ENCODE measurements around the gene CRAT. TPM values are rescaled to one million over a fixed set of nuclear protein-coding genes. Genes with fewer than 3 reads are reported as not detected.

The CRAT gene
- total RNA-seq, 2 experiments from 2014 or later: 1.8 to 6.5 TPM

DNA sequence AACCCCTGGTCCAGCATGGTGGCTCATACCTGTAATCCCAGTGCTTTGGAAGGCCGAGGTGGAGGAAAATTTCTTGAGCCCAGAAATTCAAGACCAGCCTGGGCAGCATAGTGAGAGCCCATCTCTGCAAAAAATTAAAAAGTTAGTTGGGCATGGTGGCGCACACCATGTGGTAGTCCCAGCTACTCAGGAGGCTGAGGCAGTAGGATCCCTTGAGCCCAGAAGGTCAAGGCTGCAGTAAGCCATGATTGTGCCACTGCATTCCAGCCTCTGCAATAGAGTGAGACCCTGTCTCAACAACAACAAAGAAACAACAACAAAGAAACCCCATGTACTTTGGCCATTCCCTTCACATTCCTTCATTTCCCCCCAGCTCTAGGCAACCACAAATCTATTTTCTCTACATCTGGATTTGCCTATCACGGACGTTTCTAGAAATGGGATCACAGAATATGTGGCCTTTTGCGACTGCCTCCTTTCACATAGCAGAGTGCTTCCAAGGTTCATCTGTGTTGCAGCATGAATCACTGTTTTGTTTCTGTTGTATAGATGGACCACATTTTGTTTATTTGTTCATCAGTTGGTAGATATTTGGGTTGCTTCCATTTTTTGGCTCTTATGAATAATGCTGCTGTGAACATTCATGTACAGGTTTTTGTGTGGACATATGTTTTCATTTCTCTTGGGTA, 56.3 kb downstream of the CRAT start:
- H3K4me3 ChIP-seq (ENCODE audit: low read depth, low read length, poor library complexity, severe bottlenecking): no peak overlapping the region
- no peak overlapping the region for H3K27ac ChIP-seq (ENCODE audit: low read depth, low read length, poor library complexity, severe bottlenecking)
- peaks cover 37% of the 10 kb centered on the region for H3K36me3 ChIP-seq (ENCODE audit: insufficient read depth, low read length)
- TF ChIP-seq, protein P1, sequence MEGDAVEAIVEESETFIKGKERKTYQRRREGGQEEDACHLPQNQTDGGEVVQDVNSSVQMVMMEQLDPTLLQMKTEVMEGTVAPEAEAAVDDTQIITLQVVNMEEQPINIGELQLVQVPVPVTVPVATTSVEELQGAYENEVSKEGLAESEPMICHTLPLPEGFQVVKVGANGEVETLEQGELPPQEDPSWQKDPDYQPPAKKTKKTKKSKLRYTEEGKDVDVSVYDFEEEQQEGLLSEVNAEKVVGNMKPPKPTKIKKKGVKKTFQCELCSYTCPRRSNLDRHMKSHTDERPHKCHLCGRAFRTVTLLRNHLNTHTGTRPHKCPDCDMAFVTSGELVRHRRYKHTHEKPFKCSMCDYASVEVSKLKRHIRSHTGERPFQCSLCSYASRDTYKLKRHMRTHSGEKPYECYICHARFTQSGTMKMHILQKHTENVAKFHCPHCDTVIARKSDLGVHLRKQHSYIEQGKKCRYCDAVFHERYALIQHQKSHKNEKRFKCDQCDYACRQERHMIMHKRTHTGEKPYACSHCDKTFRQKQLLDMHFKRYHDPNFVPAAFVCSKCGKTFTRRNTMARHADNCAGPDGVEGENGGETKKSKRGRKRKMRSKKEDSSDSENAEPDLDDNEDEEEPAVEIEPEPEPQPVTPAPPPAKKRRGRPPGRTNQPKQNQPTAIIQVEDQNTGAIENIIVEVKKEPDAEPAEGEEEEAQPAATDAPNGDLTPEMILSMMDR (conservative IDR thresholded peaks at IDR 0.05; ENCODE audit: low read length): no peak
- no peak for TF ChIP-seq EZH2phosphoT487 (IDR thresholded peaks at IDR 0.05; ENCODE audit: borderline replicate concordance, low read depth, low read length)
- BruUV-seq (replicated peaks): no TSS peak
- no peak overlapping the region for H3K4me2 ChIP-seq (ENCODE audit: low read length)
- H4K20me1 ChIP-seq (ENCODE audit: insufficient read depth, low read length): no peaks in the 10 kb centered on the region
- ChIA-PET CTCF (ENCODE audit: unreplicated experiment) (no interaction called here), POLR2A (no interaction called here)
- no peaks in the 10 kb centered on the region for H3K9me3 ChIP-seq (ENCODE audit: low read length)
- H3K9me2 ChIP-seq (ENCODE audit: insufficient read depth, low read length): no peaks in the 10 kb centered on the region
- H3K4me1 ChIP-seq (ENCODE audit: insufficient read depth, low read length, poor library complexity, severe bottlenecking): no peaks in the 10 kb centered on the region
- DNase-seq (ENCODE audit: low spot score): no peak
- no peaks in the 10 kb centered on the region for H3K79me2 ChIP-seq (ENCODE audit: insufficient read depth, low read depth, low read length)
- intact Hi-C loops (cut with micrococcal nuclease; ENCODE audit: unreplicated experiment): no loop called here
- no peak overlapping the region for H2AFZ ChIP-seq (ENCODE audit: low read length)

DNA sequence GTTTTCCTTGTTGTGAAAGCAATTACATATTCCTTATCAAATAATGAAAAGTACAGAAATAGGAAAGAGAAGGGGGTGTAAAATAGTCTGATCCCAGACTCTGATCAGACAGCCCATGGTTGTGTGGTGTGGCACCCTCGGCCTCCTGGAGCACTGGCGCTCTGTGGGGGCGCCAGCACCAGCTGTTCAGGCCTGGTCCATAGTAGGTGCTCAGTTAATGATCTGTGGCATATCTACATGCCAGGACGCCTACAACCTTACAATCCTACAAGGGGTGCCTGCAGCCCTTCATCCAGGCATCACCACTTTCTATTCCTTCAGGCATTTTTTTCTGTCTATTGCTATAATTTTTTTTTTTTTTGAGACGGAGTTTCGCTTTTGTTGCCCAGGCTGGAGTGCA, 57.6 kb downstream of the CRAT start:
- no peaks in the 10 kb centered on the region for H3K9me2 ChIP-seq (ENCODE audit: insufficient read depth, low read length)
- H3K36me3 ChIP-seq (ENCODE audit: insufficient read depth, low read length): peaks cover 48% of the 10 kb centered on the region
- no peaks in the 10 kb centered on the region for H3K9me3 ChIP-seq (ENCODE audit: low read length)
- no peaks in the 10 kb centered on the region for H3K4me1 ChIP-seq (ENCODE audit: insufficient read depth, low read length, poor library complexity, severe bottlenecking)
- no peak for TF ChIP-seq EZH2phosphoT487 (IDR thresholded peaks at IDR 0.05; ENCODE audit: borderline replicate concordance, low read depth, low read length)
- TF ChIP-seq, protein P1 (conservative IDR thresholded peaks at IDR 0.05; ENCODE audit: low read length): no peak
- H3K4me2 ChIP-seq (ENCODE audit: low read length): no peak overlapping the region
- H3K27ac ChIP-seq (ENCODE audit: low read depth, low read length, poor library complexity, severe bottlenecking): no peak overlapping the region
- no peak overlapping the region for H2AFZ ChIP-seq (ENCODE audit: low read length)
- no peaks in the 10 kb centered on the region for H4K20me1 ChIP-seq (ENCODE audit: insufficient read depth, low read length)
- CTCF ChIA-PET (ENCODE audit: unreplicated experiment): no interaction called here
- intact Hi-C loops (cut with micrococcal nuclease; ENCODE audit: unreplicated experiment): no loop called here
- H3K79me2 ChIP-seq (ENCODE audit: insufficient read depth, low read depth, low read length): no peaks in the 10 kb centered on the region
- POLR2A ChIA-PET: no interaction called here
- DNase-seq (ENCODE audit: low spot score): no peak
- no peak overlapping the region for H3K4me3 ChIP-seq (ENCODE audit: low read depth, low read length, poor library complexity, severe bottlenecking)
- BruUV-seq (replicated peaks): no TSS peak

DNA sequence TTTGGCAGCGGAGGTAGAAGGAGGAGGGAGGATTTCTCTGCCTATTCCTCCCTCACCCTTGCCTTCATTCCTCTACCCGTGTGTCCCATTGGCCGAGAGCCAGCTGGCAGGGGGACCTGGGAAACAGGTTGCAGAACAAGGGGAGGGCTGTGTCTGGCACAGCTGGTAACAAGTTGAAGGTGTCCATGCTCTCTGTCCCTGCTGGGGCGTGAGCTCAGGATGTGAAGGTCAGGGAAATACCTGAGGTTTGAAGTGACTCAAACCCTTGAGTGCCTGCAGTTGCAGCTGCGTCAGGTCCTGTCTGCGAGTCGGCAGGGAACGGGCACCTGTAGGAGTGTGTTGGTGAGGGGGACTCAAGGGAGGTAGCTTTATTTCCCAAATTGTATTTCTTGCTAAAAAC, 58.0 kb downstream of the CRAT start:
- Histone ChIP-seq H4K20me1 (ENCODE audit: insufficient read depth, low read length) (no peaks in the 10 kb centered on the region), H3K4me2 (ENCODE audit: low read length) (no peak overlapping the region), H3K9me2 (ENCODE audit: insufficient read depth, low read length) (no peaks in the 10 kb centered on the region), H3K79me2 (ENCODE audit: insufficient read depth, low read depth, low read length) (no peaks in the 10 kb centered on the region), H3K4me3 (ENCODE audit: low read depth, low read length, poor library complexity, severe bottlenecking) (no peak overlapping the region), H3K4me1 (ENCODE audit: insufficient read depth, low read length, poor library complexity, severe bottlenecking) (no peaks in the 10 kb centered on the region), H3K27ac (ENCODE audit: low read depth, low read length, poor library complexity, severe bottlenecking) (no peak overlapping the region), H3K9me3 (ENCODE audit: low read length) (no peaks in the 10 kb centered on the region), H2AFZ (ENCODE audit: low read length) (no peak overlapping the region), H3K36me3 (ENCODE audit: insufficient read depth, low read length) (peaks cover 49% of the 10 kb centered on the region)
- no TSS peak for BruUV-seq (replicated peaks)
- POLR2A ChIA-PET: no interaction called here
- intact Hi-C loops (cut with micrococcal nuclease; ENCODE audit: unreplicated experiment): no loop called here
- TF ChIP-seq, protein P1 (conservative IDR thresholded peaks at IDR 0.05; ENCODE audit: low read length): no peak
- no peak for TF ChIP-seq EZH2phosphoT487 (IDR thresholded peaks at IDR 0.05; ENCODE audit: borderline replicate concordance, low read depth, low read length)
- no peak for DNase-seq (ENCODE audit: low spot score)
- CTCF ChIA-PET (ENCODE audit: unreplicated experiment): no interaction called here

Measured in OCI-LY7 (cell line).